ENCODE measurements around the gene MEF2C.
A peak's percentile ranks its signal among the peaks of the same experiment; 100 is the strongest.

MEF2C gene

GRCh38 chr5:88748666-88749065 lies 134.3 kb downstream of the MEF2C start:
- DNase-seq = no peak

DNA sequence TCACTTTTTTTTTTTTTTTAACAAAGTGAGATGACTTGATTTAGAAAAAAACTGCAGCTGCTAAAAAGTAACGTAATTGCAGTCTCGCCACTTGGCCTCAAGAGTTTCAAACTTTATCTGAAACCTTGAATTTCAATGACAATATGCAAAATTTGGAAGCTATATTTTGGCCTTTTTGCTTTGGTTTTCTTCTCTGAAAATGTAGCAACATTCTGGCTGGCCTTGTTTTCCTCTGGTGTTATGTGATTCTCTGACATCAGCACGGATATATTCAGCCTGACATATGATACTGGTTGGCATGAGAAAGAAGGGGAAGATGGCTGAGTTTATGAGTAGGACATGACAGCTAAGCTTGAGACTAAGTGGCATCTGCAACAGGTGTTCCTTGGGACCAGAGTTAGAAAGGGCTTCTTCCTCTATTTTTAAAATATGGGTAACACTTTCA lies 136.5 kb downstream of the MEF2C start:
- no peak for DNase-seq

GRCh38 chr5:88745093-88745696 lies 137.8 kb downstream of the MEF2C start:
- no peak for DNase-seq

- no peak for DNase-seq
Measured at GRCh38 chr5:88743231-88743834, 139.7 kb downstream of the MEF2C start.

DNA sequence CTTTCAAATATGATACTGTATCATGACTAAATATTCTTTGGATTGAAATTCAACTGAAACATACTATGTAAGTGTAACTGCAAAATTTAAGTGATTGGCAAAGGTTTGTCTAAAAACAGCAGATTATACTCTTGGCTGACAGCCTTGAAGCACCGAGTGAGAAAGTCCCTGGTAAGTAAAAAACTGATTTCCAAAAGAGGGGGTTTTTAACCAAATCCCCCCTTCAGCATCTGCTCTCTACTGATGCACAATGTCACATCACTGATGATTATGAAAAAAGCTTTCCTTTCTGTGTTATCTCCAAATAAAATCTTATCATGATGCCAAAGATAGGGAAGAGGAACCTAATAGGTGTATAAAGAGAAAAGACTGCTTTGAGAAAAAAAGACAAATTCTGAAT lies 141.0 kb downstream of the MEF2C start:
- no peak for DNase-seq

DNA sequence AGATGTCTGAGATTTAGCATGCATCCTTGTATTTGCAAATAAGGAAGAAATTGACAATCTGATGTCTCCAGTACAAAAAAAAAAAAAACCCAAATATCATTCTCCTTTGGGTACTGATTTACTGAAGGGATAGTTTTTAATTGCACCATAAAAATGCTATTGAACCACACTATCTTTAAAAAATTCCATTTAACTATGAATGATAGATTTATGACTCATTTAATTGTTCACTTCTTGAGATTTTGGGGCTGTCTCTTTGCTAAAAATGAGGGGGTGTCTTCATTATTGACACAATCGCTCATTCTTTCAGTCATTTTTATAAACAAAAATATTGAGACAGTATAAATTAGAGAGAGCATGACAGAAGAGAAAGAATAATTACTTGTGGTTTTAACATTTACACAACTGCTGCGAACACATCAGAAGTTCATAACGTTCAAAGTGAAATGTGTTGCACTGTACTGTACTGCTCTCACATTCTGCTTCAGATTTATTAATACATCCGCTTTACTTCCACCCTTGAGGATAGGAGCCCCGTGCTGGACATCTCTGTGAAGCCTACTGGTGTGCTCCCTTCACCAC lies 142.3 kb downstream of the MEF2C start:
- DNase-seq = no peak

GRCh38 chr5:88736494-88736893 lies 146.5 kb downstream of the MEF2C start:
- no peak for DNase-seq

DNA sequence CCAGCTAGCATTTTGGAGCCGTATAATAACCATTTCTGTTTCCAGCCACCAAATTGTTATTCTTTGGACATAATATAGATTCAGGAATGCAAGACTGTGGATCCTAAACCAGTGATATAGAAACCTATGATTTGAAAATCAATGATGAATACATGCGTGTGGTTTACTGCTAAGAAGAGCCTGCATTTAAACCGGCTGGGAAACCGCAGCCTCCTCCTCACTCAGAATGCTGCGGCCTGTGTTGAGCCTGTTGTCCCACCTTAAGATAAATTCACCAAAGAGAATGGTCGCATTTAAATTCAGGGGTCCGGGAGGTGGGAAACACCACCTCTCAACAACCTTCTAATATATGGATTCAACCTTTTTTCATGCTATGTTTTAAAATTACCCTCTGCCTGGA lies 148.0 kb downstream of the MEF2C start:
- DNase-seq = no peak

GRCh38 chr5:88734191-88734640 lies 148.8 kb downstream of the MEF2C start:
- no peak for DNase-seq

DNA sequence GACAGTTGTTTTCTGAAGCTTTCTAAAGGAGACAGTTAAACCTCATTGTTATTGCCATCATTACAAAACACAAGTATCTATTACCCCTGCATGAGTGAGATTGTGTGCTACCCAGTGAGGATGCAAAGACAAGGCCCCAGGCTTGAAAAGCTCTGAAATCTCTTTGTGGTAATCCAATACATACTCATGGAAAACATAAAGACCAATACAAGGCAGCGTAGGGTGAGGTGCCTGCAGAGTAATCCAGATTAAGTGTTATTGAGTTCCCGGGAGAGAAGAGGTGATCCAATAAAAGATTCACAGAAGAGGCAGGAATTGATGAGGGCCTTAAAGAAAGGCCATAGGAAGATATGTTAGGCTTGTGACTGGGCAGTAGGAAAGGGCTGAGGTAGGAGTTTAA lies 150.1 kb downstream of the MEF2C start:
- DNase-seq = peak in 1 of 14 donors; percentile 1

GRCh38 chr5:88732181-88732633 lies 150.8 kb downstream of the MEF2C start:
- DNase-seq = peak in 9 of 14 donors; percentile 3 to 55 (median 22)

DNA sequence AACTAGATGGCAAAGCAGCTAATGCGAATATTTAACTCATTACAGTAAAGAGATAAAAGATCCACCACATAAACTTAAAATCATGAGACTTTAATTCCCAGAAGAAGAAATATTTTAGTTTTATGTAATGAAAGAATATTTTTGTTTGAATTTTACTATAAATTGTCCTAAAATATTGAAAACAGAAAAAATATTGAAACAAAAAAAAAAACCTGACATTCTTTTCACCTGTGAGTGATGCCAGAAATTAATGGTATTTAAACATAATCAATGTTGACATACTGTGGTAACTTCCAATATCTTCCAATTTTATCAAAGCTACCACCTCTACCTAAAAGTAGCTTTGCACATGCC lies 153.2 kb downstream of the MEF2C start:
- DNase-seq = no peak

DNA sequence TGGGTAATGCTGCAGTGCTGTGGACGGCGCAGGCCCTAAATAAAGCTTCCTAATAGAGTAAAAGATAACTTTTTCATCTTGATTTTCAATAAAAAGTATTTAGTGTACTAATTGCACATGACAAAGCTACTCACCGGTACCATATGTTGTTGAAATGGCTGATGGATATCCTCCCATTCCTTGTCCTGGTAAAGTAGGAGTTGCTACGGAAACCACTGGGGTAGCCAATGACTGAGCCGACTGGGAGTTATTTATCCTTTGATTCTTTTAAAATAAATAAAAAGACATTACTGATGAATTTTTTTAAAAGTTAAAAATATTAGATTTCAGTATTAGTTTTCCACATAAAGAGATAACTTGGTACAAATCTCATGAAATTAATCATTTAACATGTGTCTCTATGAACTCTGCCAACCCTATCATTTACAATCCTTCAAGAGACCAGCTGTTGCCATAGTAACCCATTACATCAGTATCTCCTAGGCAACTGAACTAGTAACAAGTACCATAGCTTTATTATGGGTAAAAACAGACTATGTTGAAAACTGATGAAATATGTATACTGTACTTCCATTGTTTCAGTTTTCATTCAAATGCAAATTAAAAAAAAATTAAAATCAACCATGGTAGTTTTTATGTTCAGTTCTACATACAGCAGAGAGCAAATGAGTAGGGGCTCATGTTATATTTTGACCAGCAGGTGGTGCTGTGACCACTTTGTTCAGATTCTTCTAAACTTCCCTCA lies 153.7 kb downstream of the MEF2C start:
- peak in 11 of 14 donors; percentile 3 to 74 (median 18) for DNase-seq

DNA sequence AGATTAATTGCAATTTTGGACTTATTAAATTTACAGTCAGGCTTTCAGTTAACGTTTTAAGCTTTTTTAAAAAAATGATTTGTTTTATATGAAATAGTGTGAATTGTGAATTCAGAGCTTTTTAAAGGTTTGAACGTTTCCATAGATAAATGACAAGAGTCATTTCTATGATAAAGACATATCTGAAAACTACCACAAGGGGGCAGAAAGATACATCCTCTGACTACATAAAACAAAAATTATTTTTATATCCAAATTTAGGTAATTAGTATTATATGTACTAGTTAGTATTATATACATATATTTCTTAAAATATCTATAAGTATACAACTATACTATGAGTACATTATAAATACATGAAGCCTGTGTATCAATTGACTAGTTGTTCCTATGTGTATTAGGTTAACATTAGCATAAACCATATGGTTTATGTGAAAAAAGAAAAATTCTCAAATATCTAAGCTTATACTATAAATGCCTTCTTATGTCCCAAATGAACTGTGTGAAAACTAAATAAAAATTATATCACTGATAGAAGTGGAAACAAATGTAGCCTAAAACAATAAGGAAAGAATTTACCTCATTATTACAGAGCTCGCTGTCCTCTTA lies 155.2 kb downstream of the MEF2C start:
- no peak for DNase-seq

DNA sequence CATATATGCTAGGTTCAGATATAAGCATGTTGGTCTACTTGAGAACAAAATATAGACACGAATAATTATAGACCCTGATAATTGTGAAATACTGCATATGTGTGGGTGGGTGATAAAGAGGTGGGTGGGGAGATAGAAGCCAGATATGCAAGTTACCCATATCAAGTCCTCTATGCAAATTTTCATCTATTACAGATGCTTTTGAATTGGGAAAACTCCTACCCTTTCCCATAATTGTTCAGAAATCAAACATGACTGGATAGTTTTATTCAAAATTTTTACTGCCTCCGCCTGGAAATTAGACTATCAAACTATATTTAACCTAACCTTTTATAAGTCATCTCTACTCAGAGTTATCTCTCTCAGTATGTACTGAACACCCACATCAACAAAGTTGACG lies 157.5 kb downstream of the MEF2C start:
- no peak for DNase-seq

- DNase-seq = peak in 1 of 14 donors; percentile 11
Measured at GRCh38 chr5:88724201-88724600, 158.8 kb downstream of the MEF2C start.

- DNase-seq = no peak
Measured at GRCh38 chr5:88722546-88723073, 160.4 kb downstream of the MEF2C start.

GRCh38 chr5:88719434-88719833 lies 163.6 kb downstream of the MEF2C start:
- DNase-seq = no peak

GRCh38 chr5:88718736-88719135 lies 164.2 kb downstream of the MEF2C start:
- DNase-seq = no peak

DNA sequence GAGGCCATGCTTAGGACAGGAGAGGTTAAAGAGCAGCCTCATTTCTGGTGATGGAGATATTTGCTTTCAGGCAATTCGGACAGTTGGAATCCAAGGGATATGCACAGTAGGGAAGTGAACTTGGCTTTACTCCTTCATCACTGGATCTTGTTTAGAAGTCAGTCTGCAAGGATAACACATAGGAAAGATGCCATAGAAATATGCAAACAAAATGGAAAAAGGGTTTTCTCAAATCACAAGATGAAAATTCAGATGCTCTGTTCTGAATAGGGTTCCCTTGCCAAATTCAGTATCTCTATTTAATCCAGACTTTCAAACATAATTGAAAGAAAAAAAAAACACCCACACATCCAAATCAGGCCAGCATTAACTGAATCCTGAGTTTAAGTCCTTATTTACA lies 166.9 kb downstream of the MEF2C start:
- DNase-seq = no peak

DNA sequence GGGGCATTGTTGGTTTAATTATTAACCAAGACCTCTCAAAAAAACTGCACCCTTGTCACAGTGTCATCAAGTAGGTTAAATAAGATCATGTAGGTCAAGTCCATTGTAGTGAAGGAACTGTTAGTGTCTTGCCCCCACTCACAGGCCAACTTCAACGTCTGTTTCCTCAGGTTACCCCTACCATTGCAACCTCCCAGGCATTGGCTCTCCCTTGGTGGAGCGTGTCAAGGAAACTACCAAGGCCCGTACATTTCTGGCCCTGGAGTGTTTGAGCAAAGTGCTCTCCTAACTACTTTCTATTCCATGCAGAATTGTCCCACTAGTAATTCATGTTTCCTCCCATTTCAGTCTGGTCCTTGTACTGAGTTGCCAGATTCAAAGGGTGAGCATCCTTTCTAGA lies 167.5 kb downstream of the MEF2C start:
- DNase-seq = no peak

DNA sequence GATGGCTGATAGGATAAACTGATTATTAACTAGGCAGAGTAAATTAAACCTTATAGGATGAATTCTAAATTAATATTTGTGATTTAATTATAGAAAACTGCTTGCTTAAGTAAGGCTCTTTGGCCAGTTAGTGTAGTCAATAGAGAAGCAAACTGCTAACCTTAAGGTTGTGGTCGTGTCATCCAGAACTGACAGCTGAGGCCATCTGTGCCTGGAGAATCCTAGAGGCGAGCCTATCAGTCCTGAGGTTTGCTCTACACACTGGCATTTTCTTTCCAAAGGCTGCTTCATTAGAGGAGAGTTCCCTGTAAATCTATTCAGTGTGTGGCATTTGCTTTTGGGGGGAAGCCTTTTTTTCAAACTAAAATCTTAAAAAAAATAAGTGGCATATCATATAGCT lies 169.2 kb downstream of the MEF2C start:
- no peak for DNase-seq
